OCI-M2 (cell line): ENCODE results near the gene TENM3.

Experiments used
- DNase-seq: peaks from one replicate; lab custom pipeline; 2025; ENCODE audit not compliant: unreplicated experiment; lab: John Stamatoyannopoulos, UW

The TENM3 gene

GRCh38 chr4:182286035-182286434 lies 42.8 kb downstream of the TENM3 start:
- no peak for DNase-seq

- DNase-seq = no peak
Observed at GRCh38 chr4:182286931-182287330, 43.7 kb downstream of the TENM3 start.

- no peak for DNase-seq
Observed at GRCh38 chr4:182288534-182288933, 45.3 kb downstream of the TENM3 start.

GRCh38 chr4:182289809-182290208 lies 46.6 kb downstream of the TENM3 start:
- no peak for DNase-seq

- DNase-seq = no peak
Observed at GRCh38 chr4:182291175-182291574, 48.0 kb downstream of the TENM3 start.

- no peak for DNase-seq
Observed at GRCh38 chr4:182291597-182292270, 48.5 kb downstream of the TENM3 start.

- DNase-seq = no peak
Observed at GRCh38 chr4:182292612-182293011, 49.4 kb downstream of the TENM3 start.

GRCh38 chr4:182293691-182294255 lies 50.6 kb downstream of the TENM3 start:
- DNase-seq = no peak

- DNase-seq = no peak
Observed at GRCh38 chr4:182294451-182294850, 51.2 kb downstream of the TENM3 start.

GRCh38 chr4:182297659-182298058 lies 54.5 kb downstream of the TENM3 start:
- no peak for DNase-seq

GRCh38 chr4:182301736-182302135 lies 58.5 kb downstream of the TENM3 start:
- no peak for DNase-seq

GRCh38 chr4:182303847-182304246 lies 60.6 kb downstream of the TENM3 start:
- DNase-seq = no peak

GRCh38 chr4:182306792-182307507 lies 63.7 kb downstream of the TENM3 start:
- no peak for DNase-seq

GRCh38 chr4:182307746-182308145 lies 64.5 kb downstream of the TENM3 start:
- no peak for DNase-seq

GRCh38 chr4:182309877-182310276 lies 66.7 kb downstream of the TENM3 start:
- no peak for DNase-seq

- no peak for DNase-seq
Observed at GRCh38 chr4:182310316-182310715, 67.1 kb downstream of the TENM3 start.

- no peak for DNase-seq
Observed at GRCh38 chr4:182310962-182311361, 67.8 kb downstream of the TENM3 start.

- no peak for DNase-seq
Observed at GRCh38 chr4:182314537-182314936, 71.3 kb downstream of the TENM3 start.

GRCh38 chr4:182318256-182318655 lies 75.1 kb downstream of the TENM3 start:
- no peak for DNase-seq

GRCh38 chr4:182320092-182320491 lies 76.9 kb downstream of the TENM3 start:
- DNase-seq = no peak

- no peak for DNase-seq
Observed at GRCh38 chr4:182320580-182320979, 77.4 kb downstream of the TENM3 start.

- DNase-seq = no peak
Observed at GRCh38 chr4:182324282-182324681, 81.1 kb downstream of the TENM3 start.
